Activated T-cell treated with anti-CD3 and anti-CD28 coated beads for 1 hour (primary cell): ENCODE measurements around the gene TBK1.

ENCODE experiments used
- DNase-seq: peaks from one replicate; pipeline ENCODE4 v3.0.0-alpha.2; 2020; ENCODE audit warnings: low read depth

TBK1 gene

GRCh38 chr12:64452559-64453329 lies 824 bp downstream of the TBK1 start:
- no peak for DNase-seq

DNA sequence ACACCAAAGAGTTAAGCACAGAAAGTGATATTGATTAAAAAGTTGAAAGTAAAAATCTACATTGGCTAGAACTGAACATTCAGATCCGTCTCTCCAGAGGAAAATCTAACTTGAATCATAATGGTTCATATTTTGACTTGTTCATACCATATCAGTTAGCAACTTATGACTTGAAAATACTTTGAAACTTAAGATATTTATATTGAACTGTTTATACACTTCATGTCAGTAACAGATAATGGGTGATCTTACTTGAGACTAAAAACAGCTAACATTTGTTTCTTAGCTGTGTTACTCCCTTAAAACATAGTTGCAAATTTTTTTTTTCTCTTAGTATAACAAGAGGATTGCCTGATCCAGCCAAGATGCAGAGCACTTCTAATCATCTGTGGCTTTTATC lies 3.6 kb downstream of the TBK1 start:
- DNase-seq, result no peak

DNA sequence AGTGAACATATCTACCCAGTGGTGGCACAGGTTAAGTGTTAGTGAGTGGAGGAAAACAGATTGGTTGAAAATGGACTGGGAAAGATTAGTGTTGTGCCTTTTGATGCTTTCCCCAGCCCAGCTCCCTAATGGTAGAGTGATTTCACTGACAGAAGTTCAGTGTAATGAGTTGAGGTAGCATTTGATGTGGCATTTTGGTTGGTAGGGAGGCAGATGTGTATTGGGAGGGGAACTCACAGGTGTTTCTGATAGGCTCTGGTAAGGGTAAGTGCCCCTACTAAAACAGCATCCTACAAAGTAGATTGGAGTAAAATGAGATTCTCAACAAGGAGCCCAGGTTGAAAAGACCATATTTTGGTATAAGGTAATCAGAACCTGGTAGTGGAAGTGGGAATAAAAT lies 4.2 kb downstream of the TBK1 start:
- DNase-seq, result no peak

DNA sequence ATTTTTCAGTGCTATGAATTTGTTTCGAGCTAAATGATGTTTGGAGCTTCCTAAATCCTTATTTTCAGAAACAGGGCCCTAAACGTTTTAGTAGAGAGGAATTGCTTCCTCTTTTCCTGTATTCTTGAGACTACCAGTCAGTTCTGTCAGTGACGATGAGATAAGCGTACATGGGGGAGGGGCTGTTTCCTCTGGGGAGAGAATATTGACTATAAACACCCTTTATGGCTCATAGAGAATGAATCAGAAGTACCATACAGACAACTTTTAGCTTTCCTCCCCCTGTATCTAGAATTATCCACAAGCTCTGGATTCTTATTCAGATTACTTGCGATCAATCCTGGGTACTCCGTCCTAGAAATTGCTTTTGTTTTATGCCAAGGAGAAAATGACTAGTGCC lies 5.1 kb downstream of the TBK1 start:
- no peak for DNase-seq

DNA sequence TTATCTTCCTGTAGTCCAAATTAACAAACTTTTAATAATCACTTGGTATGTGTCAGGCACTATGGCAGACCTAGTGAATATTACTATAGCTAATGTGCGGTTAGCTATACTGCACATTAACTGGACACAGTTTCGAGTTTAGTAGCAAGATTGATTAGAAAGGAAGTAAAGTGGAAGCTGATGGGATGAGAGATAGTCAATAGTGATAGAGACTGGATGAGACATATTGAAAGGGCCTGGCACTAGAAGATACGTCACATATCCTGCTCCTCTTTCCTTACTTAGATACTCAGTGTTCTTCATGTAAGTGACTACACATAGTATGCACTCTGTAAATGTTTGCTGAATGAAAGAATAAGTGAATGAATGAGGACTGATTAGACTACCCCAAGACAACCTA lies 5.5 kb downstream of the TBK1 start:
- no peak for DNase-seq

- no peak for DNase-seq
Measured at GRCh38 chr12:64457923-64458322, 6.0 kb downstream of the TBK1 start.

GRCh38 chr12:64459394-64459891 lies 7.5 kb downstream of the TBK1 start:
- DNase-seq, result no peak

- DNase-seq, result no peak
Measured at GRCh38 chr12:64461634-64462414, 9.9 kb downstream of the TBK1 start.

DNA sequence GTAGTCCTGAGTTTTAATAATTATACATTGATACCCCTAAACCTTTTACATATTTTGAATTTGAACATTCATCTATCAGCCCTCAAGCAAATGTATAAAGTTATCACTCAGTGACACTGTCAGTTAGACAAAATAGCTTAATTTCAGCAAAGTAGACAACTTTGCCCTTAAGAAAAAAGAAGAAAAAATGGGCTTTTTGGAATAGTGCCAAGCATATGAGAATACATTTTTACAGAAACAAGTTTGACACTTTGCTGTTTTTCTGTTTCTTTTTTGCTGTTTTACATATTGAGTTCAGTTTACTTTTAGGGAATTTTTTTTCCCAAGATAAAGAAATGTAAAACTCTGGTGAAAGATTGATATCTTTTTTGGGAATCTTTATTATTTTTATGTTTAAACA lies 14.3 kb downstream of the TBK1 start:
- no peak for DNase-seq

- DNase-seq, result no peak
Measured at GRCh38 chr12:64468966-64469365, 17.0 kb downstream of the TBK1 start.

DNA sequence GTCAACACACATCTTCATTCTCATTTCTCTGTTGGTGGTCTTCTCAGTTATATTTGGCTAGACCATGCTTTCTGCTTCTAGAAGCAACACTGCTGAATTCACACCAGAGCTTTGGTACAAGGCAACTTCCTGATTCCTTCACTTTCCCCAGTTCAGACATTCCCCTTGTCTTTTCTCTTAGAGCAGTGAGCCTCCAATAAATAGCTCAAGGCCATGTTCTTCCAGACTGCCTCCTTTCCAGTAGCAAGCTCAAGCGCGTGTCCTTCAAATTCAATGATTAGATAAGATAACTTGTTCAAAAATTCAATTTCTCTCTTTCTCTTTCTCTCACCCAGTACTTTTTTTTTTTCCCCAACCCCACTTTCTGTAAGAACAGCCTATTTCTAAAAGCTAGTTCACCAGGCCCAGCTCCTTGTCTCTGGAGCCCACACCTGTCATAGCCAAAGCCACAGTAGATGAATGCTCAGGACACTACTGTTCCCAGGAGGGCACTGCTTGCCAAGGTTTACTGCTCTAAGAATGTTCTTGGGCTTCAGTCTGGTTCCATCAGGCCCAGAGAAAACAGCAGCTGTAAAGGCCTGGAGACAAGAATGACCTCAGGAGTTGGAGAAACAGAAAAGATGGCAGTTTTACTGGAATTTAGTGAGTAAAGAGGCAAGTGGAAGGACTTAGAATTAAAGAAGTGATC lies 17.7 kb downstream of the TBK1 start:
- no peak for DNase-seq

GRCh38 chr12:64470495-64470894 lies 18.6 kb downstream of the TBK1 start:
- DNase-seq, result no peak

GRCh38 chr12:64473176-64473575 lies 21.3 kb downstream of the TBK1 start:
- DNase-seq, result no peak

- DNase-seq, result no peak
Measured at GRCh38 chr12:64475518-64475917, 23.6 kb downstream of the TBK1 start.

- no peak for DNase-seq
Measured at GRCh38 chr12:64476844-64477243, 24.9 kb downstream of the TBK1 start.

GRCh38 chr12:64478661-64479060 lies 26.7 kb downstream of the TBK1 start:
- no peak for DNase-seq

DNA sequence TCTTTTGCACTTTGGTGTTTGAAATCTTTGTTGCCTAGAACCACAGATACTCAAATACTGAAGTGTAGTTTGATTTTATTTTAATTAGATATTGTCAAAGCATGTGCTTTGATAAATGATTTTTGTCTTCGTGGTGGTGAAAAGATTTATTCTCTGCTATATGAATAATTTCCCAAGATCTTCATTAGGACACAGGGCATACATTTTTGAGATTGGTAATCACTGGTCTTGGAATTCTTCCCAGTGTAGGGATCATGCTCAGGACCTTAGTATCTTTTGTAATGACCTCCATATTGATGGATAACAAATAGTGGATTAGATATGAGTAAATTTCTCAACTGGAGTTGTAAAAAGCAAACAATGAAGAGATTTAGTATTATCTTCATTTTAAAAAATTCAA lies 28.2 kb downstream of the TBK1 start:
- DNase-seq, result no peak

GRCh38 chr12:64486657-64487056 lies 34.7 kb downstream of the TBK1 start:
- DNase-seq, result no peak

- no peak for DNase-seq
Measured at GRCh38 chr12:64491718-64492117, 39.8 kb downstream of the TBK1 start.

- DNase-seq, result no peak
Measured at GRCh38 chr12:64493513-64493912, 41.6 kb downstream of the TBK1 start.

DNA sequence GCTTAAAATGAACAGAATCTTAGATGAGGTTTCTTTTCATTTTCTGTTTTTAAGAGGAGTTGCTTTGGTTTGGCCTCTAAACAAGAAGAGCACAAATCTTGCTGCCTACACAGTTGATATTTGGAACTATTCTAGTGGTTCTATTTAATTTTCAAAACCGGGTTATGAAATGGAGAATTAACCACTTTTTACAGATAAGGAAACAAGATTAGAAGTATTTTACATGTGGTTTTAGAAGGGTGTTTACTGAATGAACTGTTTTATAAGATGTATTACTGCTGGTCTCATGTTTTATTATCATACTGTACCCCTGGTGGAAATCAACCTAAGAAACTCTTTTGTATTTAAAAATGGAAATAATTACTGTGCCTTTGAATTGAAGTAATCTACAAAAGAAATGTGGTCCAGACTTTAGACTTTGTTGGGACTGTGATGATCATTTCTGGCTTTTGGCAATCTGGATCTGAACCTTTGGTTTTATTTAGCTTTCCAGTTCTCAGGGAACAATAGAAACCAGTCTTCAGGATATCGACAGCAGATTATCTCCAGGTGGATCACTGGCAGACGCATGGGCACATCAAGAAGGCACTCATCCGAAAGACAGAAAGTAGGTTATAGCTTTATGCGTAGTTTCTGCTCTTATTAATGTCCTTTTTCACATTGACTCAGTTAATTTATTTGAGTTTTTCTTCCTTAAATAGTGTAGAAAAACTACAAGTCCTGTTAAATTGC lies 43.2 kb downstream of the TBK1 start:
- DNase-seq, result no peak

DNA sequence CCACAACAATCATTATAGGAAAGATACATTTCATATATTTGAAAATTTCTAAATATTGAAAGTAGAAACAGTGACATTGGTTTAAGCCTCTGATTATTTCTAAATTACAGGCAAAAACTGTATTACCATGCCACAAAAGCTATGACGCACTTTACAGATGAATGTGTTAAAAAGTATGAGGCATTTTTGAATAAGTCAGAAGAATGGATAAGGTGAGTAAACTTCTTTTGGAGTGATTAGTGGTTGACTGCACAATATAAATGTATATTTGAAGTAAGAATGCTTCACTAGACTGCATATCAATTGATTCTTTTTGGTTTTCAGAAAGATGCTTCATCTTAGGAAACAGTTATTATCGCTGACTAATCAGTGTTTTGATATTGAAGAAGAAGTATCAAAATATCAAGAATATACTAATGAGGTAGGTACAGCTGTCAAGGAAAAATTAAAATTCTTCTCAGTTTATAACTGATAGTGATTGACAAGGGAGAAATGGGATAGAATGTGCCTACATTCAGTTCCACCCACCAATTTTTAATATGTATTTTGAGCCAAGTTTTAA lies 45.0 kb downstream of the TBK1 start:
- no peak for DNase-seq
